SK-N-SH (cell line): ENCODE measurements around the gene BRD1. TPM values are rescaled to one million over a fixed set of nuclear protein-coding genes. Genes with fewer than 3 reads are reported as not detected.

Source experiments
- CTCF ChIA-PET: fragments of 300-600, 350-600 bp; formaldehyde crosslinking; extraction: SDS; loops from one replicate; lab custom pipeline; 2021; lab: Yijun Ruan, JAX
- POLR2A ChIA-PET: fragments of 350-600 bp; sonication (Branson Sonifier 250); formaldehyde crosslinking; extraction: SDS; loops from one replicate; lab custom pipeline; 2020; ENCODE audit warnings: antibody characterized with exemption, inconsistent platforms; lab: Yijun Ruan, JAX
- DNase-seq: peaks from one replicate; pipeline ENCODE4 v3.0.0; 2012
- H2AFZ ChIP-seq: fragments of 200-600 bp; sonication (generic); 2 replicates; pipeline ENCODE4 v1.8.1; 2016; ENCODE audit warnings: antibody characterized with exemption, mild to moderate bottlenecking, low read depth
- H3F3A ChIP-seq: fragments of 200-600 bp; sonication (generic); replicated peaks from 2 replicates; pipeline ENCODE3; 2016; ENCODE audit warnings: antibody characterized with exemption, mild to moderate bottlenecking; ENCODE audit not compliant: insufficient read depth
- H3K27ac ChIP-seq, 2 experiments: fragments of 200-500 bp in 1 of 2; fragments of 200-600 bp in 1 of 2; sonication (Bioruptor generic) in 1 of 2; sonication (generic), shearing (Covaris generic) in 1 of 2; 2 replicates each; pipeline versions ENCODE4 v1.5.1 to v1.6.1; 2014 to 2016; ENCODE audit warnings: low read depth in 2 of 2, inconsistent platforms in 1 of 2, low read length in 1 of 2, mild to moderate bottlenecking in 1 of 2, mixed read lengths in 1 of 2
- H3K27me3 ChIP-seq: fragments of 200-600 bp; sonication (generic), shearing (Covaris generic); 2 replicates; pipeline ENCODE4 v1.6.1; 2016; ENCODE audit warnings: mixed run types; ENCODE audit not compliant: insufficient read depth
- H3K36me3 ChIP-seq, 2 experiments: fragments of 200-500 bp in 1 of 2; fragments of 200-600 bp in 1 of 2; sonication (Bioruptor generic) in 1 of 2; sonication (generic) in 1 of 2; replicated peaks in 1 of 2; 2 replicates each; pipeline versions ENCODE3 to v1.5.1; 2014 to 2016; ENCODE audit warnings: low read length in 1 of 2, mild to moderate bottlenecking in 1 of 2; ENCODE audit not compliant: insufficient read depth in 2 of 2, control insufficient read depth in 1 of 2
- H3K4me1 ChIP-seq, 2 experiments: fragments of 200-500 bp in 1 of 2; fragments of 200-600 bp in 1 of 2; sonication (Bioruptor generic) in 1 of 2; sonication (generic), shearing (Covaris generic) in 1 of 2; 2 replicates each; pipeline versions ENCODE4 v1.5.1 to v1.6.1; 2014 to 2016; ENCODE audit warnings: low read depth in 1 of 2, low read length in 1 of 2, mixed run types in 1 of 2; ENCODE audit not compliant: insufficient read depth in 2 of 2, control insufficient read depth in 1 of 2
- H3K4me2 ChIP-seq: fragments of 200-600 bp; sonication (generic), shearing (Covaris generic); 2 replicates; pipeline ENCODE4 v1.6.1; 2017; ENCODE audit warnings: mixed run types
- H3K4me3 ChIP-seq, 2 experiments: fragments of 200-500 bp in 1 of 2; fragments of 200-600 bp in 1 of 2; sonication (Bioruptor generic) in 1 of 2; sonication (generic), shearing (Covaris generic) in 1 of 2; 2 replicates each; pipeline versions ENCODE4 v1.5.1 to v1.8.1; 2014 to 2016; ENCODE audit warnings: low read depth in 2 of 2, inconsistent platforms in 1 of 2, low read length in 1 of 2, mild to moderate bottlenecking in 1 of 2, mixed read lengths in 1 of 2, moderate library complexity in 1 of 2
- H3K79me2 ChIP-seq: fragments of 200-600 bp; sonication (generic); 2 replicates; pipeline ENCODE4 v1.8.1; 2017; ENCODE audit warnings: mild to moderate bottlenecking; ENCODE audit not compliant: insufficient read depth
- H3K9ac ChIP-seq: fragments of 200-600 bp; sonication (generic); 2 replicates; pipeline ENCODE4 v1.6.1; 2017; ENCODE audit warnings: mixed run types
- H3K9me2 ChIP-seq: fragments of 200-600 bp; sonication (generic); 2 replicates; pipeline ENCODE4 v1.6.1; 2017; ENCODE audit warnings: mixed run types
- H3K9me3 ChIP-seq: fragments of 200-600 bp; sonication (generic); 2 replicates; pipeline ENCODE4 v1.6.1; 2017; ENCODE audit warnings: mixed run types, mild to moderate bottlenecking, moderate library complexity
- H4K20me1 ChIP-seq: fragments of 200-600 bp; sonication (generic); 2 replicates; pipeline ENCODE4 v1.6.1; 2017; ENCODE audit warnings: mild to moderate bottlenecking, mixed run types; ENCODE audit not compliant: insufficient read depth
- CHD2 ChIP-seq: fragments of 150-350 bp; IDR thresholded peaks from 2 replicates; pipeline ENCODE4 v1.6.1; 2018; ENCODE audit warnings: low read length; ENCODE audit not compliant: partially characterized antibody
- EP300 ChIP-seq, 2 experiments: IDR thresholded peaks; 2 replicates each; pipeline versions ENCODE4 v1.4.0 to v1.6.1; 2012; ENCODE audit warnings: borderline replicate concordance in 1 of 2, low read depth in 1 of 2, low read length in 1 of 2
- EZH2phosphoT487 ChIP-seq: fragments of 200-600 bp; sonication (generic); IDR thresholded peaks from 2 replicates; pipeline ENCODE4 v1.6.1; 2017; ENCODE audit warnings: low read depth, mixed run types, mild to moderate bottlenecking, antibody characterized with exemption, moderate library complexity, borderline replicate concordance
- FOXM1 ChIP-seq: IDR thresholded peaks from 2 replicates; pipeline ENCODE4 v1.4.0; 2012; ENCODE audit warnings: low read depth, mild to moderate bottlenecking
- MEF2A ChIP-seq: IDR thresholded peaks from 2 replicates; pipeline ENCODE4 v1.4.0; 2012; ENCODE audit warnings: low read depth, borderline replicate concordance
- MXI1 ChIP-seq: IDR thresholded peaks from 2 replicates; pipeline ENCODE4 v1.6.1; 2012; ENCODE audit warnings: mild to moderate bottlenecking, low read depth, low read length, improper control_type of control experiment
- NFIC ChIP-seq: IDR thresholded peaks from 2 replicates; pipeline ENCODE4 v1.4.0; 2012; ENCODE audit warnings: borderline replicate concordance
- PBX3 ChIP-seq: IDR thresholded peaks from 2 replicates; pipeline ENCODE4; 2012
- RAD21 ChIP-seq: IDR thresholded peaks from 2 replicates; pipeline ENCODE4 v1.6.1; 2012; ENCODE audit warnings: mild to moderate bottlenecking, low read length
- RXRA ChIP-seq: IDR thresholded peaks from 2 replicates; pipeline ENCODE4 v1.4.0; 2012; ENCODE audit warnings: low read depth, mild to moderate bottlenecking, borderline replicate concordance
- SIN3A ChIP-seq: IDR thresholded peaks from 2 replicates; pipeline ENCODE4 v1.6.1; 2012; ENCODE audit warnings: low read depth, mild to moderate bottlenecking, low read length, moderate library complexity, borderline replicate concordance
- SMC3 ChIP-seq: IDR thresholded peaks from 2 replicates; pipeline ENCODE4 v1.6.1; 2012; ENCODE audit warnings: low read depth, low read length, improper control_type of control experiment
- TAF1 ChIP-seq: IDR thresholded peaks from 2 replicates; pipeline ENCODE4 v1.6.1; 2012; ENCODE audit warnings: low read depth, mild to moderate bottlenecking, low read length, moderate library complexity, borderline replicate concordance
- TCF12 ChIP-seq: IDR thresholded peaks from 2 replicates; pipeline ENCODE4 v1.4.0; 2012
- USF1 ChIP-seq: IDR thresholded peaks from 2 replicates; pipeline ENCODE4 v1.4.0; 2012; ENCODE audit warnings: low read depth, borderline replicate concordance
- YY1 ChIP-seq: IDR thresholded peaks from 2 replicates; pipeline ENCODE4 v1.4.0; 2012; ENCODE audit warnings: low read depth, mild to moderate bottlenecking
- WGBS: methylation state at CpG from one replicate; pipeline ENCODE4 v1.1.6; 2017; ENCODE audit warnings: low lambda C conversion rate; 5-methylcytosine and 5-hydroxymethylcytosine counted together
- polyA plus RNA-seq, 3 experiments: library from polyadenylated mRNA; depleted of rRNA; stranded (reverse); fragments of >200 nt; gene quantifications; 2 replicates each; pipeline ENCODE4 v1.2.3, GENCODE V29; 2012
- TF ChIP-seq, protein P1 (sequence below): fragments of 150-350 bp; IDR thresholded peaks from 2 replicates; pipeline ENCODE4 v1.6.1; 2016; ENCODE audit warnings: mild to moderate bottlenecking, low read depth, low read length
- TF ChIP-seq, protein P2 (sequence below): IDR thresholded peaks from 2 replicates; pipeline ENCODE4 v1.4.0; 2012; ENCODE audit warnings: low read depth, borderline replicate concordance

The BRD1 gene
- polyA plus RNA-seq, 1 of the 3 experiments (the other 2 are of a cell fraction): 10.3 TPM

DNA sequence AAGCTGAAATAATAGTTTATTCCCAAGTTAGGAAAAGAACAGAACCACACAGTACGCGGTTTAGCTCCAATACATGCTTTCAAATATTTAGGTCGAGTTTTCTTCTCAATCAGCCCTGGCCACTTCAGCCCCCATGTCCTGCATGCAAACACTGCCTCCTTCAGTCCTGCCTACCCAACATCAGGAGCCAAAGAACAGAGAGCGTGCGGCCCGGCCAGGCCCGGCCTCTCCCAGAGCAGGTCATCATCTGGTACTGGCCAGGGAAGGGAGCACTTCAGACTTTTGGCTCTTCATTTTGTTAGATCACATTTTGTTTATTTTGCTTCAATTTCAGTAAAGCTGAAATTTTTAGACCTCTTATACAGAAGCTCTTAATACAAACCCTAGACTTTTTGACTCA lies 6.7 kb downstream of the BRD1 start:
- TF ChIP-seq, protein P1, sequence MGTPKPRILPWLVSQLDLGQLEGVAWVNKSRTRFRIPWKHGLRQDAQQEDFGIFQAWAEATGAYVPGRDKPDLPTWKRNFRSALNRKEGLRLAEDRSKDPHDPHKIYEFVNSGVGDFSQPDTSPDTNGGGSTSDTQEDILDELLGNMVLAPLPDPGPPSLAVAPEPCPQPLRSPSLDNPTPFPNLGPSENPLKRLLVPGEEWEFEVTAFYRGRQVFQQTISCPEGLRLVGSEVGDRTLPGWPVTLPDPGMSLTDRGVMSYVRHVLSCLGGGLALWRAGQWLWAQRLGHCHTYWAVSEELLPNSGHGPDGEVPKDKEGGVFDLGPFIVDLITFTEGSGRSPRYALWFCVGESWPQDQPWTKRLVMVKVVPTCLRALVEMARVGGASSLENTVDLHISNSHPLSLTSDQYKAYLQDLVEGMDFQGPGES: no peak
- TF ChIP-seq MXI1: no peak
- TF ChIP-seq, protein P2, sequence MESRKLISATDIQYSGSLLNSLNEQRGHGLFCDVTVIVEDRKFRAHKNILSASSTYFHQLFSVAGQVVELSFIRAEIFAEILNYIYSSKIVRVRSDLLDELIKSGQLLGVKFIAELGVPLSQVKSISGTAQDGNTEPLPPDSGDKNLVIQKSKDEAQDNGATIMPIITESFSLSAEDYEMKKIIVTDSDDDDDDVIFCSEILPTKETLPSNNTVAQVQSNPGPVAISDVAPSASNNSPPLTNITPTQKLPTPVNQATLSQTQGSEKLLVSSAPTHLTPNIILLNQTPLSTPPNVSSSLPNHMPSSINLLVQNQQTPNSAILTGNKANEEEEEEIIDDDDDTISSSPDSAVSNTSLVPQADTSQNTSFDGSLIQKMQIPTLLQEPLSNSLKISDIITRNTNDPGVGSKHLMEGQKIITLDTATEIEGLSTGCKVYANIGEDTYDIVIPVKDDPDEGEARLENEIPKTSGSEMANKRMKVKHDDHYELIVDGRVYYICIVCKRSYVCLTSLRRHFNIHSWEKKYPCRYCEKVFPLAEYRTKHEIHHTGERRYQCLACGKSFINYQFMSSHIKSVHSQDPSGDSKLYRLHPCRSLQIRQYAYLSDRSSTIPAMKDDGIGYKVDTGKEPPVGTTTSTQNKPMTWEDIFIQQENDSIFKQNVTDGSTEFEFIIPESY: no peak
- TF ChIP-seq RXRA: no peak
- Histone ChIP-seq H3K9ac (no peak overlapping the region), H4K20me1 (peaks cover 100% of the 10 kb centered on the region), H3K79me2 (peaks cover 100% of the 10 kb centered on the region), H3K4me3 (no peak overlapping the region), H3K27ac (no peak overlapping the region), H3K27me3 (no peaks in the 10 kb centered on the region), H3K9me2 (no peaks in the 10 kb centered on the region), H3K4me1 (peaks cover 9 to 15% of the 10 kb centered on the region in 2 experiments; a peak in 2 of 4 replicates), H2AFZ (no peak overlapping the region), H3F3A (no peaks in the 10 kb centered on the region), H3K4me2 (no peak overlapping the region), H3K9me3 (no peaks in the 10 kb centered on the region), H3K36me3 (peaks cover 40 to 50% of the 10 kb centered on the region in 2 experiments)
- ChIA-PET POLR2A (interaction anchor here (0.6 kb wide), 1 partner anchor 8 kb away, joined by 4 read pairs; no protein-coding TSS in a partner anchor), CTCF (interaction anchor here (1.0 to 1.5 kb wide), 2 partner anchors 16 to 30 kb away, joined by 3 read pairs; no protein-coding TSS in a partner anchor)
- no peak for DNase-seq
- 97% methylated on average over 6 of the region's 7 CpGs for WGBS

GRCh38 chr22:49817359-49817758 lies 10.3 kb downstream of the BRD1 start:
- H3K36me3 ChIP-seq: peaks cover 28 to 40% of the 10 kb centered on the region in 2 experiments
- H3F3A ChIP-seq: peaks cover 2% of the 10 kb centered on the region
- no peaks in the 10 kb centered on the region for H3K27me3 ChIP-seq
- POLR2A ChIA-PET: interaction anchor here (1.0 kb wide), 1 partner anchor 14 kb away, joined by 3 read pairs; no protein-coding TSS in a partner anchor
- CTCF ChIA-PET: no interaction called here
- no peaks in the 10 kb centered on the region for H3K9me2 ChIP-seq
- no peak overlapping the region for H3K4me2 ChIP-seq
- H3K27ac ChIP-seq: no peak overlapping the region
- 67% methylated on average over 3 of the region's 3 CpGs for WGBS
- H3K79me2 ChIP-seq: peaks cover 100% of the 10 kb centered on the region
- no peak overlapping the region for H3K4me3 ChIP-seq
- no peak for DNase-seq
- H3K4me1 ChIP-seq: no peaks in the 10 kb centered on the region; a peak in 1 of 4 replicates
- H3K9ac ChIP-seq: no peak overlapping the region
- peaks cover 100% of the 10 kb centered on the region for H4K20me1 ChIP-seq
- no peaks in the 10 kb centered on the region for H3K9me3 ChIP-seq
- no peak overlapping the region for H2AFZ ChIP-seq
- TF ChIP-seq RXRA: no peak
- no peak for TF ChIP-seq USF1
- no peak for TF ChIP-seq CHD2
- TF ChIP-seq SIN3A: no peak
- TF ChIP-seq EZH2phosphoT487: no peak
- no peak for TF ChIP-seq TCF12
- TF ChIP-seq RAD21: no peak
- no peak for TF ChIP-seq TAF1
- no peak for TF ChIP-seq YY1
- TF ChIP-seq PBX3: no peak
- no peak for TF ChIP-seq FOXM1
- TF ChIP-seq MEF2A: no peak
- TF ChIP-seq NFIC: no peak
- TF ChIP-seq SMC3: no peak
- no peak for TF ChIP-seq EP300 (IDR thresholded peaks at IDR 0.05; ENCODE audit: borderline replicate concordance in 1 of 2, low read depth in 1 of 2, low read length in 1 of 2)
